GM23338 (cell line): ENCODE measurements around the gene SNAP47. TPM values are rescaled to one million over a fixed set of nuclear protein-coding genes. Genes with fewer than 3 reads are reported as not detected.

ENCODE experiments used
- ATAC-seq: fragments of 200-7000 bp; cut with Tn5 transposase; 3 replicates; pipeline ENCODE4 v1.9.1; 2020
- DNase-seq: peaks from one replicate; pipeline ENCODE4 v3.0.0-alpha.2; 2015; ENCODE audit warnings: low spot score
- H2AFZ ChIP-seq: fragments of 200-600 bp; sonication (generic); 2 replicates; pipeline ENCODE4 v1.8.0; 2016; ENCODE audit warnings: antibody characterized with exemption, mild to moderate bottlenecking, moderate library complexity
- H3F3A ChIP-seq: fragments of 200-600 bp; sonication (generic); replicated peaks from 2 replicates; pipeline ENCODE4 v1.8.0; 2017; ENCODE audit warnings: antibody characterized with exemption, mixed run types, low read depth
- H3K27ac ChIP-seq: fragments of 200-600 bp; sonication (generic); 2 replicates; pipeline ENCODE4 v1.6.1; 2016; ENCODE audit warnings: low read depth
- H3K27me3 ChIP-seq: fragments of 200-600 bp; sonication (generic); 2 replicates; pipeline ENCODE4 v1.8.0; 2016; ENCODE audit warnings: mild to moderate bottlenecking, mixed run types, moderate library complexity; ENCODE audit not compliant: insufficient read depth
- H3K36me3 ChIP-seq: fragments of 200-600 bp; sonication (generic); 2 replicates; pipeline ENCODE4 v1.8.0; 2016; ENCODE audit warnings: mild to moderate bottlenecking; ENCODE audit not compliant: insufficient read depth
- H3K4me1 ChIP-seq: fragments of 200-600 bp; sonication (generic); 2 replicates; pipeline ENCODE4 v1.8.0; 2016; ENCODE audit warnings: mild to moderate bottlenecking, moderate library complexity; ENCODE audit not compliant: insufficient read depth
- H3K4me2 ChIP-seq: fragments of 200-600 bp; sonication (generic); 2 replicates; pipeline ENCODE4 v1.7.1; 2017; ENCODE audit warnings: mixed run types
- H3K4me3 ChIP-seq: fragments of 200-600 bp; sonication (generic); 2 replicates; pipeline ENCODE4 v1.6.1; 2016; ENCODE audit warnings: mixed run types
- H3K79me2 ChIP-seq: fragments of 200-600 bp; sonication (generic); replicated peaks from 2 replicates; pipeline ENCODE4 v1.8.0; 2017; ENCODE audit warnings: mild to moderate bottlenecking; ENCODE audit not compliant: insufficient read depth
- H3K9me2 ChIP-seq: fragments of 200-600 bp; sonication (generic); 2 replicates; pipeline ENCODE4 v1.8.0; 2017; ENCODE audit not compliant: insufficient read depth
- H4K20me1 ChIP-seq: fragments of 200-600 bp; sonication (generic); replicated peaks from 2 replicates; pipeline ENCODE4 v1.8.0; 2017; ENCODE audit warnings: mild to moderate bottlenecking; ENCODE audit not compliant: insufficient read depth
- H3K27ac Mint-ChIP-seq: 2 replicates; pipeline ENCODE4 v1.8.0; 2020; ENCODE audit warnings: inconsistent platforms, mild to moderate bottlenecking, moderate library complexity, mixed read lengths
- H3K27me3 Mint-ChIP-seq: 3 replicates; pipeline ENCODE4 v1.8.0; 2022; ENCODE audit warnings: low read depth, mild to moderate bottlenecking, moderate library complexity, mixed read lengths, inconsistent platforms; ENCODE audit not compliant: insufficient read depth, poor library complexity
- H3K36me3 Mint-ChIP-seq: 3 replicates; pipeline ENCODE4 v1.8.0; 2021; ENCODE audit warnings: low read depth, mild to moderate bottlenecking, inconsistent platforms, moderate library complexity, mixed read lengths
- H3K4me1 Mint-ChIP-seq: 3 replicates; pipeline ENCODE4 v1.8.0; 2020; ENCODE audit warnings: mild to moderate bottlenecking, inconsistent platforms, mixed read lengths
- H3K4me3 Mint-ChIP-seq: 3 replicates; pipeline ENCODE4 v1.8.0; 2021; ENCODE audit warnings: moderate library complexity, mild to moderate bottlenecking, inconsistent platforms, mixed read lengths
- H3K9me3 Mint-ChIP-seq: 3 replicates; pipeline ENCODE4 v1.8.0; 2020; ENCODE audit warnings: moderate library complexity, mild to moderate bottlenecking, inconsistent platforms, mixed read lengths
- CREB1 ChIP-seq: fragments of 250-450 bp; sonication (Bioruptor Pico); IDR thresholded peaks from 2 replicates; pipeline ENCODE4 v1.5.0; 2020; ENCODE audit warnings: low read depth, mild to moderate bottlenecking, moderate library complexity
- CTCF ChIP-seq, 2 experiments: fragments of 200-600 bp in 1 of 2; sonication (generic) in 1 of 2; conservative IDR thresholded peaks; 2 replicates each; pipeline versions ENCODE4 v1.5.1 to v1.6.1; 2016 to 2017; ENCODE audit warnings: antibody characterized with exemption in 2 of 2, low read depth in 2 of 2, mild to moderate bottlenecking in 2 of 2, moderate library complexity in 1 of 2
- EZH2phosphoT487 ChIP-seq: fragments of 200-600 bp; sonication (generic); IDR thresholded peaks from one replicate; pipeline ENCODE4 v1.8.1; 2018; ENCODE audit warnings: antibody characterized with exemption; ENCODE audit not compliant: unreplicated experiment
- NANOG ChIP-seq: IDR thresholded peaks from 2 replicates; pipeline ENCODE4 v1.6.1; 2016; ENCODE audit warnings: antibody characterized with exemption, borderline replicate concordance
- POLR2AphosphoS5 ChIP-seq: IDR thresholded peaks from 2 replicates; pipeline ENCODE4 v1.6.1; 2016; ENCODE audit warnings: antibody characterized with exemption, low read depth
- REST ChIP-seq: IDR thresholded peaks from one replicate; pipeline ENCODE4 v1.6.1; 2018; ENCODE audit warnings: antibody characterized with exemption; ENCODE audit not compliant: unreplicated experiment
- STAT1 ChIP-seq: IDR thresholded peaks from one replicate; pipeline ENCODE4 v1.6.1; 2016; ENCODE audit warnings: antibody characterized with exemption; ENCODE audit not compliant: unreplicated experiment
- polyA plus RNA-seq: library from polyadenylated mRNA; unstranded; fragments of >200 nt; fragmentation: Nextera tagmentation; extraction: Ambion mirVana; gene quantifications from 2 replicates; pipeline ENCODE4 v1.2.1, GENCODE V29; 2016
- total RNA-seq: library from RNA; depleted of rRNA; stranded (reverse); fragments of >200 nt; shearing (Covaris generic); gene quantifications from 2 replicates; pipeline ENCODE4 v1.2.3, GENCODE V29; 2014

SNAP47 gene
- total and polyA plus RNA-seq, 2 experiments from 2014 or later, result 19.5 to 51.8 TPM

- DNase-seq (peak; percentile 84), ATAC-seq (peak; percentile 16)
- Histone ChIP-seq H3K27me3 (no peaks in the 10 kb centered on the region), H2AFZ (no peak overlapping the region), H3K4me3 (peak overlapping the region; percentile 83; the same call in 1 of the 2 replicates), H3K79me2 (peaks cover 13% of the 10 kb centered on the region), H3K4me1 (peaks cover 15% of the 10 kb centered on the region; the same call in 1 of the 2 replicates), H3K36me3 (no peaks in the 10 kb centered on the region), H3K4me2 (peak overlapping the region; percentile 87), H4K20me1 (no peaks in the 10 kb centered on the region), H3F3A (0 out of 2 replicates have a peak, but pooled peaks cover 7% of the 10 kb centered on the region), H3K9me2 (0 out of 2 replicates have a peak, but pooled peaks cover 4% of the 10 kb centered on the region), H3K27ac (no peak overlapping the region)
- Mint-ChIP-seq H3K4me3 (peak overlapping the region; percentile 49), H3K36me3 (peaks cover 19% of the 10 kb centered on the region), H3K4me1 (peaks cover 21% of the 10 kb centered on the region), H3K27ac (0 out of 2 replicates have a peak overlapping the region, but pooled peaks have one; percentile 59), H3K27me3 (peaks cover 20% of the 10 kb centered on the region), H3K9me3 (0 out of 3 replicates have a peak, but pooled peaks cover 3% of the 10 kb centered on the region)
- no peak; the same call in 1 of the 2 replicates for TF ChIP-seq POLR2AphosphoS5
- no peak for TF ChIP-seq NANOG
- TF ChIP-seq CREB1 (CRISPR knock-in tag), result no peak
- peak; percentile 62 to 71 for TF ChIP-seq CTCF (conservative IDR thresholded peaks at IDR 0.05; ENCODE audit: low read depth in 2 of 2)
- no peak for TF ChIP-seq EZH2phosphoT487
- TF ChIP-seq STAT1, result no peak
These were observed 5.2 kb upstream of the SNAP47 start for GRCh38 chr1:227729881-227730629.

GRCh38 chr1:227730630-227731151 is 4.5 kb upstream of the SNAP47 start:
- H3K79me2 ChIP-seq, result peaks cover 16% of the 10 kb centered on the region
- DNase-seq (no peak), ATAC-seq (no peak)
- no peaks in the 10 kb centered on the region; the same call in 2 of the 3 replicates for H3K9me3 Mint-ChIP-seq
- H3K27me3 Mint-ChIP-seq, result peaks cover 22% of the 10 kb centered on the region
- peaks cover 21% of the 10 kb centered on the region for H3K4me1 Mint-ChIP-seq
- H3K36me3 Mint-ChIP-seq, result peaks cover 19% of the 10 kb centered on the region
- no peak overlapping the region for H3K27ac Mint-ChIP-seq
- no peak overlapping the region for H3K4me2 ChIP-seq
- no peak overlapping the region for H3K27ac ChIP-seq
- H4K20me1 ChIP-seq, result no peaks in the 10 kb centered on the region
- H3F3A ChIP-seq, result 0 out of 2 replicates have a peak, but pooled peaks cover 7% of the 10 kb centered on the region
- no peak overlapping the region for H2AFZ ChIP-seq
- no peaks in the 10 kb centered on the region for H3K27me3 ChIP-seq
- 0 out of 2 replicates have a peak, but pooled peaks cover 4% of the 10 kb centered on the region for H3K9me2 ChIP-seq
- TF ChIP-seq EZH2phosphoT487, result no peak
- TF ChIP-seq POLR2AphosphoS5, result peak; percentile 22; the same call in 1 of the 2 replicates
- no peaks in the 10 kb centered on the region for H3K36me3 ChIP-seq
- H3K4me3 ChIP-seq, result no peak overlapping the region
- H3K4me1 ChIP-seq, result peaks cover 15% of the 10 kb centered on the region; the same call in 1 of the 2 replicates
- H3K4me3 Mint-ChIP-seq, result no peak overlapping the region

- DNase-seq (no peak), ATAC-seq (no peak)
- no peak overlapping the region for H2AFZ ChIP-seq
- H3K27me3 ChIP-seq, result no peaks in the 10 kb centered on the region
- H3F3A ChIP-seq, result 0 out of 2 replicates have a peak, but pooled peaks cover 7% of the 10 kb centered on the region
- H4K20me1 ChIP-seq, result no peaks in the 10 kb centered on the region
- Mint-ChIP-seq H3K27me3 (peaks cover 24% of the 10 kb centered on the region), H3K27ac (no peak overlapping the region), H3K36me3 (peaks cover 21% of the 10 kb centered on the region), H3K4me3 (no peak overlapping the region), H3K4me1 (peaks cover 23% of the 10 kb centered on the region), H3K9me3 (no peaks in the 10 kb centered on the region; the same call in 2 of the 3 replicates)
- peaks cover 15% of the 10 kb centered on the region; the same call in 1 of the 2 replicates for H3K4me1 ChIP-seq
- peaks cover 22% of the 10 kb centered on the region for H3K79me2 ChIP-seq
- 0 out of 2 replicates have a peak, but pooled peaks cover 4% of the 10 kb centered on the region for H3K9me2 ChIP-seq
- H3K4me2 ChIP-seq, result no peak overlapping the region
- H3K27ac ChIP-seq, result no peak overlapping the region
- H3K36me3 ChIP-seq, result no peaks in the 10 kb centered on the region
- TF ChIP-seq REST (no peak), EZH2phosphoT487 (no peak)
- H3K4me3 ChIP-seq, result no peak overlapping the region
These were observed 4.0 kb upstream of the SNAP47 start for GRCh38 chr1:227731241-227731677.
